ENCODE measurements around the gene LGR4. TPM values are rescaled to one million over a fixed set of nuclear protein-coding genes. Genes with fewer than 3 reads are reported as not detected.

LGR4 gene
- total RNA-seq, 1 experiment from 2014 or later = 99.2 TPM

- H3K4me3 Mint-ChIP-seq = no peak overlapping the region
- no peak overlapping the region for H2BK20ac ChIP-seq (ENCODE audit: low read depth, low read length, poor library complexity, severe bottlenecking)
- H3K18ac ChIP-seq (ENCODE audit: insufficient read length, low read depth, low read length) = no peak overlapping the region
- no peak overlapping the region for H4K8ac ChIP-seq (replicated peaks; ENCODE audit: insufficient read length, low read depth, low read length)
- no peaks in the 10 kb centered on the region for H3K9me3 Mint-ChIP-seq
- H3K14ac ChIP-seq (ENCODE audit: insufficient read depth, low read length) = no peak overlapping the region
- H2AFZ ChIP-seq (ENCODE audit: low read length) = no peak overlapping the region
- no peak overlapping the region for H2BK12ac ChIP-seq (ENCODE audit: insufficient read length, low read depth, low read length)
- no peak overlapping the region for H2BK15ac ChIP-seq (ENCODE audit: low read depth, low read length)
- peaks cover 0 to 7% of the 10 kb centered on the region in 2 experiments; a peak in 2 of 4 replicates for H3K4me1 Mint-ChIP-seq
- H4K91ac ChIP-seq (ENCODE audit: insufficient read length, low read depth, low read length) = no peak overlapping the region
- H4K5ac ChIP-seq (ENCODE audit: insufficient read length, low read depth, low read length) = no peak overlapping the region
- H3K4me2 ChIP-seq (ENCODE audit: insufficient read depth, insufficient read length, low read length) = no peak overlapping the region
- TF ChIP-seq CTCF (conservative IDR thresholded peaks at IDR 0.05) = no peak
- H3K23me2 ChIP-seq (ENCODE audit: insufficient read length, low read depth, low read length, poor library complexity, severe bottlenecking) = no peaks in the 10 kb centered on the region
- H3K27me3 ChIP-seq (ENCODE audit: insufficient read depth, low read length) = no peaks in the 10 kb centered on the region
- no peak overlapping the region for H3K4ac ChIP-seq (ENCODE audit: low read depth, low read length)
- H3K23ac ChIP-seq (ENCODE audit: insufficient read length, low read depth, low read length) = no peak overlapping the region
- no peak overlapping the region for H2BK120ac ChIP-seq (ENCODE audit: low read depth, low read length, poor library complexity, severe bottlenecking)
- H2AK5ac ChIP-seq (ENCODE audit: insufficient read length, low read length) = no peak overlapping the region
- H3K79me2 ChIP-seq (ENCODE audit: insufficient read depth, low read length) = no peaks in the 10 kb centered on the region; the same call in 1 of the 2 replicates
- no peak overlapping the region for H2BK5ac ChIP-seq (ENCODE audit: insufficient read length, low read length)
- H4K20me1 ChIP-seq (ENCODE audit: control insufficient read depth, insufficient read depth, insufficient read length) = no peaks in the 10 kb centered on the region
- no peaks in the 10 kb centered on the region for H3K9me3 ChIP-seq (ENCODE audit: control insufficient read depth, low read depth, low read length)
- no peaks in the 10 kb centered on the region for H3K27me3 Mint-ChIP-seq (ENCODE audit: low read depth)
- H3K9ac ChIP-seq (ENCODE audit: extremely low read depth, insufficient read length, low read length) = no peak overlapping the region
- peaks cover 2 to 33% (median 18%) of the 10 kb centered on the region in 3 experiments; a peak in 6 of 7 replicates for H3K36me3 Mint-ChIP-seq (ENCODE audit: insufficient read depth in 1 of 3, low read depth in 3 of 3)
- WGBS (ENCODE audit: extremely low coverage, insufficient read length, low lambda C conversion rate) = no CpG with 5 or more reads among the region's 2 CpGs
- no peak overlapping the region for H3K27ac ChIP-seq (ENCODE audit: insufficient read length, low read depth, low read length)
- DNase-seq = no peak
- H3K4me1 ChIP-seq (ENCODE audit: insufficient read depth, low read length) = 0 out of 2 replicates have a peak, but pooled peaks cover 2% of the 10 kb centered on the region
- H3T11ph ChIP-seq (ENCODE audit: low read length) = no peak overlapping the region
- no peak overlapping the region for H3K56ac ChIP-seq (ENCODE audit: insufficient read length, low read depth, low read length)
- no peaks in the 10 kb centered on the region for H3K79me1 ChIP-seq (ENCODE audit: insufficient read depth, low read depth, low read length, poor library complexity, severe bottlenecking)
- H3K27ac Mint-ChIP-seq = peak overlapping the region in 1 of 3 experiments; percentile 78; a peak in 3 of 7 replicates
These were observed 68.2 kb downstream of the LGR4 start for GRCh38 chr11:27404427-27404826.

Measured in H9 (cell line).